Middle frontal gyrus (tissue), 1 donor: Measurements from ENCODE around the gene PRPF6.

Source experiments
- DNase-seq: peaks from one replicate; pipeline ENCODE4 v3.0.0-alpha.2; 2015; ENCODE audit warnings: low spot score; ENCODE audit errors: extremely low spot score

The PRPF6 gene

DNA sequence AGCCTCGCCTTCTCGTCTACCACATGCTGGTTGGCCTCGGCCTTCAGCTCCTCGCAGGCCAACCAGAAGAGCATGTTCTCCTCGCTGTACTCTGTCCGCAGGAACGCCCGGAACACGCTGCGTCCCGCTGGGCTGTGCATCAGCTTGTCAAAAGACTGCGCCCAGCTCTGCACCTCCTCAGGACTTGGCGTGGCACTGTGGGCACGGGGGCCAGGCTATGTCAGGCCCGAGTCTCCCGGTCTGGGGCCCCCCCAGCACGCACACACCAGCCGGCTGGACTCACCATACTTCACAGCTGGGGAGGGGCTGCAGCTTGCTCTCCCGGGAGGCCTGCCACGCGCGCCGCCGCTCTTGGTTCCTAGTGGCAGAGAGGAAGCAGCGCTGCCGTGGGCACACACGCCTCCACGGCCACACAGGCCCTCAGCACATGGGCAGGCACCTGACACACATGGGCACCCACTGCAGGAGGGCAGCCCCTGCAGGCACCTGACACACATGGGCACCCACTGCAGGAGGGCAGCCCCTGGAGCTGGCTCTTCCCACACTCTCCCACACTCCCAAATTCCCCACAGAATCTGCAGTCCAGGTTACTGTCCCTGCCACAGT lies 93.4 kb downstream of the PRPF6 start:
- no peak for DNase-seq

- DNase-seq, result no peak
Measured at GRCh38 chr20:64074963-64075362, 94.0 kb downstream of the PRPF6 start.

- DNase-seq, result no peak
Measured at GRCh38 chr20:64075556-64075955, 94.6 kb downstream of the PRPF6 start.

GRCh38 chr20:64076061-64076997 lies 95.4 kb downstream of the PRPF6 start:
- DNase-seq, result no peak

GRCh38 chr20:64077094-64077493 lies 96.2 kb downstream of the PRPF6 start:
- no peak for DNase-seq

DNA sequence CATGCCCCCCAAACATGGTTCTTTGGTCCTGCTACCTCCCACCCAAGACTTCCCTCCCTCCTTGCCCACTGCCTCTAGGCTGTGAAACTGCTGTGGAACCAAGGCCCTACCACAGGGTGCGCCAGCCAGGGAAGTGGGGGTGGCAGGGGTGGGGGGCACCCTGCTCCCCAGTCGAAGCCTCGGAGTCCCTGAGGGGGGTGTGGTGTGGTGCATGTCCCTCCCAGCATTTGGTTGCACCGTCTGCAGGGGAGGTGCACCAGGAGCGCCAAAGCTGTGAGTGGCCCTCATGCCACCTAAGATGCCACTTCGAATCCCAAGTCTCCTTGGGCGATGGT lies 96.6 kb downstream of the PRPF6 start:
- no peak for DNase-seq

- no peak for DNase-seq
Measured at GRCh38 chr20:64077876-64078551, 97.1 kb downstream of the PRPF6 start.

DNA sequence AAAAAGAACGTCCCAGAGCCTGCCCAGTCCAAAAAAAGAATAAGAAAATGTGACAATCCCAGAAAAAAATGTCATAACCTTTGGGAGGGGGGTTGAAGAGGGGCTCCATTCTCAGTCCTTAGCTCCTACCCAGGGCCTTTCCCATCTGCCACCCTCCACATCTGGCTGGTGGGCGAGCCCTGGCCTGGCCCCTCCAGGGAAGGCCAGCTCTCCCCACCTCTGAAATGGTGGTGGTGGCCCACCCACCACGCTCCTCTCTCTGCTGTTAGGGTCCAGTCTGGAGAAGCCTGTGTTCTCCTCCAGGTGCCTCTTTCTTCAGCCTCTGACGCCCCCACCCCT lies 98.0 kb downstream of the PRPF6 start:
- DNase-seq, result no peak

DNA sequence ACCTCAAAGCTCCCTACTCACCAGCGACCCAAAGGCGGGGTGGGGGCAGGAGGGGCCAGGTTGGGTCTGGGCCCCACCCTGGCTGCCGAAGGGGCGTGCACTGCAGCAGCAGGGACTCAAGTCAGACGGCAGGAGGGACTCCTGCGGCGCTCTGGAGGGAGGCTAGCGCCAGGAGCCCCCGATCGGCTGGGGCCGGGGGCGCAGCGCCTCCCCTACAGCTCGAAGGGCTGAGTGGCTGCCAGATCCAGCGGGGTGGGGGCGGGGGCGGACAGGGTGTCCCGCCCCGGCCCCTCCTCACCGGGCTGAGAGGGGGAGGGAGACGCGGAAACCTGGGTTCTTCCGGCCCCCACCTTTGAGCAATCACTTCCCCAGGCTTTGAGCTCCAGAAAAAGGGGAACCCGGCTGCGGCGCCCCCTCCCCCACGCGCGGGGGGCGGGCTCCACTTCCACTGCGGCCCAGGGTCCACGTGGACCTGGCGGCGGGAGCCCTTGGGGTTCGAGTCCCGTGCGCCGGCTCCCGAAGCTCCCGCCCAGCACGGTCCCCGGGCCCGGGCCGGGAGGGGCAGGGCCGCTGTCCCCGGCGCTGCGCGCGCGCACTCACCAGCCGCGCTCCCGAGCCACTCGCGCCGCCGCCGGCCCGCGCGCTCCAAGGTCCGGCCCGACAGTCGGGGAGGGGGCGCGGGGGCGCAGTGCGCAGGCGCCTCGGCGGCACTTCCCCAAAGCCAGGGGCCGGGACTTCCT lies 98.5 kb downstream of the PRPF6 start, which contains the start of gene RGS19:
Gene RGS19, minus strand, starts transcription at position 246 of the 740 bp plus-strand sequence. CDS start 2,632 bp downstream, outside the sequence.
- DNase-seq, result no peak

DNA sequence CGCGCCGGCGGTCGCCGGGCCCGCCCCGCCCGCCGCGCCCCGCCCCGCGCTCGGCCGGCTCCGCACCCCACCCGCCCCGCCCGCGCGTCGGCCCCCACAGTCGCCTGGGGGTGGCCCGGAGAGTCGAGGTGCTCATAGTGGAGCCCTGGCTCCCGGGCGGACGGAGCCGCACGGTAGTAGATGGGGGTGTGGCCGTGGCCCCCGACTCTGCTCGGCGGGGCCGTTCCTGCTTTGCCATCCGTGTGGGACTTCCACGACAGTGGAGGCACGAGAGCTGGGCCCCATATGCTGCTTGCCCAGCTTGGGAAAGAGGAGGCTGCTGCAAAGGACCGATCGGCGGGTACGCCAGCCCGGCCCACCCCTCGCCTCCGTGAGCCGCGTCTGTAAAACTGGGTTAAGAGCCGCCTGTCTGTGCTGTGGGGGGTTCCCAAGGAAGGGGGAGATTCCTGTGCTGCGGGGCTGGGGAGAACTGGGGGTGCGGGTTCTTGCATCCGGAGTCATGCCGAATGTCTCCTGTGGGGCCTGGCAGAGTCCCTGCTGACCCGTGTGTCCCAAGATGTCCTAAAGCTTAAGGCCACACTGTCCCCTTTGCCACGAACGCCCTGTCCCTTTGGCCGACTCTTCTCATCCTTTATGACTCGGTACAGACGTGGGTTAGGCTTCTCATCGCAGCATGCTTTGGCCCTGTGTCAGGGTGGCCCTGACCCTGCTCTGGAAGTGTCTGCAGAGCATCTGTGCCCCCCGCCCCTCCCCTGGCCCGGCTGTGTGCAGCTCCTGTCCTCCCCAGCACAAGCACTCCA lies 99.3 kb downstream of the PRPF6 start, which contains the start of gene OPRL1:
Gene OPRL1, plus strand, starts transcription at position 70 of the 800 bp plus-strand sequence. CDS start 12,639 bp downstream, outside the sequence.
- DNase-seq, result no peak

- no peak for DNase-seq
Measured at GRCh38 chr20:64080813-64081623, 100.1 kb downstream of the PRPF6 start.

GRCh38 chr20:64081624-64081964 lies 100.7 kb downstream of the PRPF6 start:
- DNase-seq, result no peak

- DNase-seq, result no peak
Measured at GRCh38 chr20:64082126-64082731, 101.3 kb downstream of the PRPF6 start.
